GM19463 (cell line): ENCODE data around the gene DMWD.
"Not testable (repeated sequence)": the region's sequence is repeated elsewhere in the genome, so short reads cannot be mapped to it uniquely, and the experiment has no call there.

Experiments
- ATAC-seq: cut with Tn5 transposase; IDR thresholded peaks from one replicate; pipeline ENCODE4 v1.9.1; 2021; ENCODE audit warnings: mild to moderate bottlenecking, moderate library complexity; ENCODE audit not compliant: unreplicated experiment

The DMWD gene

GRCh38 chr19:45753548-45753947, 39.1 kb downstream of the DMWD start:
- ATAC-seq, result no peak

GRCh38 chr19:45752639-45753038, 40.0 kb downstream of the DMWD start:
- ATAC-seq, result no peak

GRCh38 chr19:45751483-45751882, 41.2 kb downstream of the DMWD start:
- ATAC-seq, result not testable (repeated sequence)

GRCh38 chr19:45747513-45747912, 45.1 kb downstream of the DMWD start:
- ATAC-seq, result no peak

GRCh38 chr19:45746866-45747265, 45.8 kb downstream of the DMWD start:
- no peak for ATAC-seq

- no peak for ATAC-seq
These were observed 47.0 kb downstream of the DMWD start for GRCh38 chr19:45745606-45746005.

- ATAC-seq, result no peak
These were observed 49.7 kb downstream of the DMWD start for GRCh38 chr19:45742969-45743368.

- no peak for ATAC-seq
These were observed 52.9 kb downstream of the DMWD start for GRCh38 chr19:45739498-45740439.

GRCh38 chr19:45733160-45733810, 59.4 kb downstream of the DMWD start, which contains the start of gene MEIOSIN:
Gene MEIOSIN (plus strand): TSS chr19:45733439. CDS start chr19:45735377, 1,938 bp downstream.
- no peak for ATAC-seq
